ENCODE results near the gene PPP1R10. TPM values are rescaled to one million over a fixed set of nuclear protein-coding genes. Genes with fewer than 3 reads are reported as not detected.

Gene PPP1R10
- total RNA-seq, 4 donors from 2014 or later = 24.1 to 31.5 (median 27.0) TPM

GRCh38 chr6:30656513-30656912 lies 39.5 kb upstream of the PPP1R10 start:
- in situ Hi-C loops (cut with MboI; ENCODE audit: low sequenced_read_pairs in 4 of 4) = loop anchor here in 1 of 4 donors (25.0 kb wide), 1 partner anchor 431 kb away; no protein-coding TSS in a partner anchor
- H3K36me3 ChIP-seq = peaks cover 2 to 99% of the 10 kb centered on the region in 2 donors
- ATAC-seq = no peak

DNA sequence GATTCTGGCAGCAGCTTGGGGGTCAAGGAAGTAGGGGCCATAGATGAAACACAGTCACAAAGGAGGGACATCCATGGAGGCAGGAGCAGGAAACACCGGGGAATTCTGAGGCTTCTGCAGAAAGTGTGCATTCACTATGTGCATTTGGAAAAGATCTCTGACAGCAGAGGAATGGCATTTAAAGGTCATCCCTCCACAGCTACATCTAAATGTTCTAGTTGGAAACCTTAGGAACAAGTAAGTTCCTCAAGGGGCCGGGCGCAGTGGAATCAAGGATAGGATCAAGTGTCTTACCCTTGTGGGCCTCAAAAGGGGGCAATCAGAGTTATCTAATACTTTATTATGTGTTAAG lies 38.7 kb upstream of the PPP1R10 start:
- TF ChIP-seq CTCF (IDR thresholded peaks at IDR 0.05 in 4 of 5, conservative IDR thresholded peaks at IDR 0.05 in 1 of 5) = no peak
- Histone ChIP-seq H3K27me3 (no peaks in the 10 kb centered on the region), H3K36me3 (peaks cover 2 to 100% of the 10 kb centered on the region in 2 donors), H3K9me3 (no peaks in the 10 kb centered on the region), H3K27ac (no peak overlapping the region), H3K4me1 (no peaks in the 10 kb centered on the region), H3K4me3 (no peak overlapping the region)
- DNase-seq = no peak
- no peak for ATAC-seq
- in situ Hi-C loops (cut with MboI; ENCODE audit: low sequenced_read_pairs in 4 of 4) = loop anchor here in 1 of 4 donors (25.0 kb wide), 1 partner anchor 432 kb away; no protein-coding TSS in a partner anchor
- intact Hi-C loops (cut with DNase I; ENCODE audit: low total_unique reads) = no loop called here

More at GRCh38 chr6:30656513-30656912, 39.5 kb upstream of the PPP1R10 start:
- H3K9me3 ChIP-seq = no peaks in the 10 kb centered on the region
- H3K4me1 ChIP-seq = no peaks in the 10 kb centered on the region
- intact Hi-C loops (cut with DNase I; ENCODE audit: low total_unique reads) = no loop called here
- no peak for DNase-seq
- no peaks in the 10 kb centered on the region for H3K27me3 ChIP-seq
- H3K4me3 ChIP-seq = no peak overlapping the region
- no peak for TF ChIP-seq CTCF (IDR thresholded peaks at IDR 0.05 in 4 of 5, conservative IDR thresholded peaks at IDR 0.05 in 1 of 5)
- no peak for TF ChIP-seq POLR2A (IDR thresholded peaks at IDR 0.05)
- H3K27ac ChIP-seq = no peak overlapping the region

DNA sequence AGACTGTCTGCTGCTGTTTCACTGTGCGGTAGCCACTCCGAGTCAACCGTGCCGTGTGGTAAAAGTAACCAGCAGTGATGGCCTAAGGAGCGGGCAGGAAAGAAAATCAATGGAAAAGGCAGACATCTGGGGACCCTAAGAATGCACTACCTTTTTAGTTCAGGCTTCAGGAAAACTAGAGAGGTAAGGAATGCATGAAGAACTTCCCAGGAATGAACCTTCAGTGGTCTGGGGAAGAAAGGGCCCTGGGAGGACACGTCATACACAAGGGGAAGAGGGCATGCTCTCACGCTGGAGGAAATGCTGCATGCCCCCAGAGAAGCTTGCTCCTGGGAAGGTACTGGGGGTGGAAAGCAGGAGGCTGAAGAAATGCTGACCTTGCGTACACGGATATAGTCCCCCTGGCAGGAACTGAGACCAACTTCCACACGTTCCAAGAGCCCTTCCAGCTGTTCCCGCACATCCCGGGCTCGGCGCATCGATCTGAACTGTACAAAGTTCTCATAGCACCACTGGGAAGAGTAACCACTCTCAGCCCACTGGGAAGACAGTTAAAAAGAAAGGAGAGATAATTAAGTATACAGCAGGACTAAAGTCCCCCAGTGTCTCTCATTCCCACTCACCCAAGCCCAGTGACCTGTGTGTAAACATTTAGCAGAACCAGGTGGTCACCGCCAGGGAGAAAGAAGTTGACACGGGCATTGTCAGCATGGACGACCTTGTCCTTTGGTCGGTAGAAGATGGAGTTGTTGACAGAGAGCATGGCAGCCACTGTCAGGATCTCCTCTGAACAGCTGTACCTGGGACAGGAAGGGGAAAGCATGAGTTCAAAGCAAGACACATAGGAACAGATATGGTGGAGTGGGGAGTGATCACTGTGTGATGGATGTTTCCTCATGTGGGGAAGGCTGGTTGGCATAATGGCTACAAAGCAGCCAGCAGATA lies 38.0 kb upstream of the PPP1R10 start:
- Histone ChIP-seq H3K4me1 (no peaks in the 10 kb centered on the region), H3K4me3 (no peak overlapping the region), H3K36me3 (peaks cover 2 to 99% of the 10 kb centered on the region in 2 donors), H3K27me3 (no peaks in the 10 kb centered on the region), H3K27ac (no peak overlapping the region), H3K9me3 (no peaks in the 10 kb centered on the region)
- in situ Hi-C loops (cut with MboI; ENCODE audit: low sequenced_read_pairs in 4 of 4) = loop anchor here in 1 of 4 donors (25.0 kb wide), 1 partner anchor 432 kb away; no protein-coding TSS in a partner anchor
- intact Hi-C loops (cut with DNase I; ENCODE audit: low total_unique reads) = no loop called here
- TF ChIP-seq CTCF (IDR thresholded peaks at IDR 0.05 in 4 of 5, conservative IDR thresholded peaks at IDR 0.05 in 1 of 5) = no peak
- TF ChIP-seq POLR2A (IDR thresholded peaks at IDR 0.05) = no peak
- ATAC-seq = no peak
- DNase-seq = no peak

DNA sequence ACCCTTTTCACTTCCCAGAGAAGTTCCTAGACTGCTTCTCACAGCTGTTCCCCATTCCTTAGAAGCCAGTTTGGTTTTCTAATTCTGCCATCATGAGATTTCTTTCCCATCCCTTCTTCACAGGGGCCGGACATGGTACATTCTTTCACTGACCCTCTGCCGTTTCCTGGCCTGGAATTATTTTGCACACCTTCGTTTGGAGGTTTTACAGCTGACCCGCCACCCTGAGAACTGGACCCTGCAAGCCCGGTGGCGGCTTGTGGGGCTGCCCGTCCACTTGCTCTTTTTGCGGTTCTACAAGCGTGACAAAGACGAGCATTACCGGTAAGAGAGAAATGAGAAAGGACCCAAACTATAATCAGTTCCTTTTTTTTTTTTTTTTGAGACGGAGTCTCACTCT lies 34.1 kb upstream of the PPP1R10 start:
- DNase-seq = no peak
- intact Hi-C loops (cut with DNase I; ENCODE audit: low total_unique reads) = no loop called here
- H3K27me3 ChIP-seq = no peaks in the 10 kb centered on the region
- peaks cover 2 to 63% of the 10 kb centered on the region in 2 donors for H3K36me3 ChIP-seq
- H3K4me3 ChIP-seq = no peak overlapping the region
- H3K27ac ChIP-seq = no peak overlapping the region
- H3K9me3 ChIP-seq = no peaks in the 10 kb centered on the region
- TF ChIP-seq POLR2A (IDR thresholded peaks at IDR 0.05) (no peak), CTCF (IDR thresholded peaks at IDR 0.05 in 4 of 5, conservative IDR thresholded peaks at IDR 0.05 in 1 of 5) (no peak)
- in situ Hi-C loops (cut with MboI; ENCODE audit: low sequenced_read_pairs in 4 of 4) = loop anchor here in 1 of 4 donors (25.0 kb wide), 1 partner anchor 436 kb away; no protein-coding TSS in a partner anchor
- H3K4me1 ChIP-seq = peaks cover 11 to 15% of the 10 kb centered on the region in 2 donors
- ATAC-seq = no peak

Data from gastrocnemius medialis (tissue), 4 donors.